Gastrocnemius medialis (tissue), 4 donors: ENCODE data around the gene TMEM60.

Experiments
- POLR2A ChIP-seq, 2 donors: fragments of 450-650 bp; IDR thresholded peaks; one replicate each; pipeline ENCODE4 v1.6.1; 2017; ENCODE audit warnings: antibody characterized with exemption in 2 of 2, mild to moderate bottlenecking in 2 of 2, moderate library complexity in 2 of 2
- TF ChIP-seq, protein P1 (sequence below), 5 experiments: fragments of 450-650 bp in 3 of 5; fragments of 200-600 bp in 2 of 5; sonication (generic) in 2 of 5; IDR thresholded peaks in 4 of 5; conservative IDR thresholded peaks in 1 of 5; 1 replicate in 4 of 5; 2 replicates in 1 of 5; pipeline ENCODE4 v1.5.1; 2016 to 2019; ENCODE audit warnings: antibody characterized with exemption in 5 of 5, mild to moderate bottlenecking in 3 of 5, moderate library complexity in 3 of 5

DNA sequence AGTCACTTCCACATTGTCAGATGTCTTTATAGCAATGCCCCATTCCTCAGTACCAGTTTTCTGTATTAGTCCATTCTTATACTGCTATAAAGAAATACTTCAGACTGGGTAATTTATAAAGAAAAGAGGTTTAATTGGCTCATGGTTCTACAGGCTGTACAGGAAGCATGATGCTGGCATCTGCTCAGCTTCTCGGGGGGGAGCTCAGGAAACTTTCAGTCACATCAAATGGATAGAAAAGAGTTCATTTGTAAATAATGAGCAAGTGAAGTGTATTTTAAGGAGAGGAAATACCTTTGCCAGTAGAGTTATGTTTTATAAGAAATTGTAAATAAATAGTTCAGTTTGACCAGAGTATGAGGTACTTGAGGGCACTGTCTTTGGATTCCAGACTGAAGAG, 50.5 kb downstream of the TMEM60 start:
- no peak for TF ChIP-seq POLR2A (IDR thresholded peaks at IDR 0.05)
- TF ChIP-seq, protein P1, sequence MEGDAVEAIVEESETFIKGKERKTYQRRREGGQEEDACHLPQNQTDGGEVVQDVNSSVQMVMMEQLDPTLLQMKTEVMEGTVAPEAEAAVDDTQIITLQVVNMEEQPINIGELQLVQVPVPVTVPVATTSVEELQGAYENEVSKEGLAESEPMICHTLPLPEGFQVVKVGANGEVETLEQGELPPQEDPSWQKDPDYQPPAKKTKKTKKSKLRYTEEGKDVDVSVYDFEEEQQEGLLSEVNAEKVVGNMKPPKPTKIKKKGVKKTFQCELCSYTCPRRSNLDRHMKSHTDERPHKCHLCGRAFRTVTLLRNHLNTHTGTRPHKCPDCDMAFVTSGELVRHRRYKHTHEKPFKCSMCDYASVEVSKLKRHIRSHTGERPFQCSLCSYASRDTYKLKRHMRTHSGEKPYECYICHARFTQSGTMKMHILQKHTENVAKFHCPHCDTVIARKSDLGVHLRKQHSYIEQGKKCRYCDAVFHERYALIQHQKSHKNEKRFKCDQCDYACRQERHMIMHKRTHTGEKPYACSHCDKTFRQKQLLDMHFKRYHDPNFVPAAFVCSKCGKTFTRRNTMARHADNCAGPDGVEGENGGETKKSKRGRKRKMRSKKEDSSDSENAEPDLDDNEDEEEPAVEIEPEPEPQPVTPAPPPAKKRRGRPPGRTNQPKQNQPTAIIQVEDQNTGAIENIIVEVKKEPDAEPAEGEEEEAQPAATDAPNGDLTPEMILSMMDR (IDR thresholded peaks at IDR 0.05 in 4 of 5, conservative IDR thresholded peaks at IDR 0.05 in 1 of 5): no peak
